Vagina (tissue), 1 donor: ENCODE results near the gene RNF114. TPM values are rescaled to one million over a fixed set of nuclear protein-coding genes. Genes with fewer than 3 reads are reported as not detected.

Source experiments
- small RNA-seq: library from RNA; depleted of rRNA; stranded (forward); fragments of <200 nt; gene quantifications from one replicate; pipeline ENCODE3, GENCODE V24; 2016
- total RNA-seq: library from RNA; depleted of rRNA; stranded (reverse); fragments of >200 nt; gene quantifications from one replicate; pipeline ENCODE4 v1.2.3, GENCODE V29; 2016

RNF114 gene
- total RNA-seq, 1 donor from 2014 or later, result 153 TPM

Small RNAs within 50 kb of the gene (small RNA-seq; reads per million reads assigned to genes)
- not detected for gene RF00017
- gene RF00019, result not detected
- gene RNU6-147P, result not detected

Other genes starting within 250 kb of the RNF114 start
- gene B4GALT5, start 222.5 kb upstream of the RNF114 start, total RNA-seq, result 17.9 TPM
- gene SLC9A8, start 123.6 kb upstream of the RNF114 start, total RNA-seq, result 8.8 TPM
- gene SPATA2, start 20.9 kb upstream of the RNF114 start, total RNA-seq, result 4.7 TPM
- gene SNAI1, start 46.6 kb downstream of the RNF114 start, total RNA-seq, result 19.9 TPM
- 74.2 TPM for gene UBE2V1, start 176.8 kb downstream of the RNF114 start, total RNA-seq
- 25.5 TPM for gene PEDS1, start 217.3 kb downstream of the RNF114 start, total RNA-seq